Measurements from ENCODE around the gene MAP3K2.

MAP3K2 gene

DNA sequence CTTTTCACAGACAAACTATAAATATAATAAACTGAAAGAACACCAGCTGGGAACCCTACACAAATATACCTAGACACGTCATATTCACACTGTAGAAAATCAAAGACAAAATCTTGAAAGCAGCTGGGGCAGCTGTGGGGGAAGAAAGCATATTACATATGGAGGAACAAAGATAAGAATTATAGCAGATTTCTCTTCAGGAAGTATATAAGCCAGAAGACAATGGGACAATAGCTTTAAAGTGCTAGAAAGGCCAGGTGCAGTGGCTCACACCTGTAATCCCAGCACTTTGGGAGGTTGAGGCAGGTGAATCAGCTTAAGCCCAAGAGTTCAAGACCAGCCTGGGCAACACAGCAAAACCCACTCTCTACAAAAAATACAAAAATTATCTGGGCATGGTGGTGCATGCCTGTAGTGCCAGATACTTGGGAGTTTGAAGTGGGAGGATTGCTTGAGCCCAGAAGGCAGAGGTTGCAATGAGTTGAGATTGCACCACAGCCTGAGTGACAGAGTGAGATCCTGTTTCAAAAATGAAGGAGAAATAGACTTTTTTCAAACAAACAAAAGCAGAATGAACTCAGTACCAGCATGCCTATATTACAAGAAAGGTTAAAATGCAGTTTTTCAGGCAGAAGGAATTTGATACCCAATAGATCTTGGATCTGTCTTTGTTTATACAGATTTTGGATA lies 67.0 kb downstream of the MAP3K2 start:
- no peak for DNase-seq (ENCODE audit: extremely low read depth, insufficient read length)
- Histone ChIP-seq H3K27me3 (replicated peaks; ENCODE audit: control insufficient read depth, insufficient read depth, low read length) (no peaks in the 10 kb centered on the region), H3K36me3 (ENCODE audit: control insufficient read depth, insufficient read depth, low read length) (peaks cover 4% of the 10 kb centered on the region), H3K4me3 (replicated peaks; ENCODE audit: low read depth, low read length) (no peak overlapping the region)
- TF ChIP-seq, protein P1, sequence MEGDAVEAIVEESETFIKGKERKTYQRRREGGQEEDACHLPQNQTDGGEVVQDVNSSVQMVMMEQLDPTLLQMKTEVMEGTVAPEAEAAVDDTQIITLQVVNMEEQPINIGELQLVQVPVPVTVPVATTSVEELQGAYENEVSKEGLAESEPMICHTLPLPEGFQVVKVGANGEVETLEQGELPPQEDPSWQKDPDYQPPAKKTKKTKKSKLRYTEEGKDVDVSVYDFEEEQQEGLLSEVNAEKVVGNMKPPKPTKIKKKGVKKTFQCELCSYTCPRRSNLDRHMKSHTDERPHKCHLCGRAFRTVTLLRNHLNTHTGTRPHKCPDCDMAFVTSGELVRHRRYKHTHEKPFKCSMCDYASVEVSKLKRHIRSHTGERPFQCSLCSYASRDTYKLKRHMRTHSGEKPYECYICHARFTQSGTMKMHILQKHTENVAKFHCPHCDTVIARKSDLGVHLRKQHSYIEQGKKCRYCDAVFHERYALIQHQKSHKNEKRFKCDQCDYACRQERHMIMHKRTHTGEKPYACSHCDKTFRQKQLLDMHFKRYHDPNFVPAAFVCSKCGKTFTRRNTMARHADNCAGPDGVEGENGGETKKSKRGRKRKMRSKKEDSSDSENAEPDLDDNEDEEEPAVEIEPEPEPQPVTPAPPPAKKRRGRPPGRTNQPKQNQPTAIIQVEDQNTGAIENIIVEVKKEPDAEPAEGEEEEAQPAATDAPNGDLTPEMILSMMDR (IDR thresholded peaks at IDR 0.05; ENCODE audit: insufficient read depth, low read length, poor library complexity, severe bottlenecking): no peak

DNA sequence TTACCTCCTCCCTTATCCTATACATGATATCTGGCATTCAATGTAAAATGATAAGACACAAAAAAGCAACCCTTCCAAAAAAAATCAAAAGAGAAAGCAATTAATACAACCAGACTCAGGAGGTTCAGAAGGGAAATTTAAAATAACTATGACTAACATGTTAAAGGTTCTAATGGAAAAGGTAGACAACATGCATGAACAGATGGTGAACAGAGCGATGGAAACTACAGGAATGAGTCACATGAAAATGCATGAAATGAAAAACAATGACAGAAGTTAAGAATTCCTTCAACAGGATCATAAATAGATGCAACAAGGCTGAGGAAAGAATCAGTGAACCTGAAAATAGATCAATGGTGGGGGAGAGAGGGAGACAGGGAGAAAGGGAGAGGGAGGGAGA lies 67.7 kb downstream of the MAP3K2 start:
- TF ChIP-seq, protein P1 (IDR thresholded peaks at IDR 0.05; ENCODE audit: insufficient read depth, low read length, poor library complexity, severe bottlenecking): no peak
- DNase-seq (ENCODE audit: extremely low read depth, insufficient read length): no peak
- no peaks in the 10 kb centered on the region for H3K27me3 ChIP-seq (replicated peaks; ENCODE audit: control insufficient read depth, insufficient read depth, low read length)
- no peak overlapping the region for H3K4me3 ChIP-seq (replicated peaks; ENCODE audit: low read depth, low read length)
- H3K36me3 ChIP-seq (ENCODE audit: control insufficient read depth, insufficient read depth, low read length): peaks cover 4% of the 10 kb centered on the region

DNA sequence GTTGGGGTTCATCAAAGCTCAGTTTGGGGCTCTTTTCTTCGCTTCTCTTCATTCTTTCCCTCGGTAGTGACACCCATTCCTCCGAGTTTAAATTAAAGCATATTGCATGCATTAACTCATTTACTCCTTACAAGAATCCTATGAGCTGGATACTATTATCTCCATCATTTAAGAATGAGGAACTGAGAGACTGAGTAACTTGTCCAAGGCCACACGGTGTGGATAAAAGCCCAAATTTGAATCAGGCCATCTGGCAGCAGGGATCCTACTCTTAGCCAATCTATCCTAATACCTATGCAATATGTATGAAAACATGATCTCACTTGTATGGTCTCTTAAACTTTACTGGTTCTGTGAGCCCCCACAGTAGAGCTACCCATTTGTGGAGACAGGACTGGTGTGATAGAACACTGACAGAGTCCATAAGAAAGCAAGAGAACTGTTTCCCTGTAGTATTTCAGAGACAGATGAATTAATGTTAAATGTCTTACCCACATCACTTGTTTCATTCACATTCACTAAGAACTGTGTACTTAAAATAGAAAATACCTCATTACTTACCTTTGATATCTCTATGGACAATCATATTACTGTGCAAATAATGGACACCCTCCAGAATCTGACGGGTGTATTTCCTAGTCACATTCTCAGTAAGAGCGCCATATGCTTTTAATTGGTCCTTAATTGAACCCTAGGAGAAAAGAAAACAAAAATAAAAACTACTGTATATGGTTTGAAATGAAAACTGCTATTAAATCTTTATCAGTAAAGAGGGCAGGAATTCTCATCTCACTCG lies 73.4 kb downstream of the MAP3K2 start:
- Histone ChIP-seq H3K36me3 (ENCODE audit: control insufficient read depth, insufficient read depth, low read length) (peaks cover 5% of the 10 kb centered on the region), H3K27me3 (replicated peaks; ENCODE audit: control insufficient read depth, insufficient read depth, low read length) (no peaks in the 10 kb centered on the region), H3K4me3 (replicated peaks; ENCODE audit: low read depth, low read length) (no peak overlapping the region)
- no peak for DNase-seq (ENCODE audit: extremely low read depth, insufficient read length)
- TF ChIP-seq, protein P1 (IDR thresholded peaks at IDR 0.05; ENCODE audit: insufficient read depth, low read length, poor library complexity, severe bottlenecking): no peak

DNA sequence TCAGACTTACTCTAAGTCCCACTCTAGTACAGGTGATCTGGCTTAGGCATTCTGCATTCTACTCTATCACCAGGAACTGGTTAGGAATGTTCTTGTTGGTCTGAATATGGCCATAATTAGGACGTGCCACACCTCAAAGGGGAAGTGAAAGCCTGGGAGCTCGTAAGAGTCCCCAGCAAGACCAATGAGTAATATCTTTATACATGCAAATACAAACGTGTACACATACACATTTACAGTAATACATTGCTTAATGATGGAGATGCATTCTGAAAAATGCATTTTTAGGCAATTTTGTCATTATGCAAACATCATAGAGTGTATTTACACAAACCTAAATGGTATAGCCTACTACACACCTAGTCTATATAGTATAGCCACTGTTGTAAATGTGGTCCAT lies 74.4 kb downstream of the MAP3K2 start:
- TF ChIP-seq, protein P1 (IDR thresholded peaks at IDR 0.05; ENCODE audit: insufficient read depth, low read length, poor library complexity, severe bottlenecking): no peak
- Histone ChIP-seq H3K36me3 (ENCODE audit: control insufficient read depth, insufficient read depth, low read length) (peaks cover 3% of the 10 kb centered on the region), H3K4me3 (replicated peaks; ENCODE audit: low read depth, low read length) (no peak overlapping the region), H3K27me3 (replicated peaks; ENCODE audit: control insufficient read depth, insufficient read depth, low read length) (no peaks in the 10 kb centered on the region)
- peak; percentile 36 for DNase-seq (ENCODE audit: extremely low read depth, insufficient read length)

DNA sequence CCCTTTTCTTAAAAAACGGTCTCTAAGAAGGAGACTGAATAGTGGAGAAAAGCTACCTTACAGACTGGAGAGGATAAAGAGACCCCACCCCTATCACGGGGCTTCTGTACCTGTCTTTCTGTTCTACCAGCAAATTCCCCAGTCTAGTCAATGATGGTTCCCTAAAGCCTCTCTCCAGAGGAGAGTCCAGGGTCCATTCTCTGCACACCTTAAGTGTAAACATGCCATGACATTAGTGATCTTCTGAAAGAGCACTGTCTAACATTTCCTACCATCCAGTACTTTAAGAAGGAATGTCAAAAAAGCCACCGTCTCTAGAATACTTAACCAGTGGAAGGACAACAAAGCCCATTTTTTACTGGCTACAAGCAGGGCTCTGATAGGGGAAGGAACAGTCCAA lies 76.8 kb downstream of the MAP3K2 start:
- Histone ChIP-seq H3K36me3 (ENCODE audit: control insufficient read depth, insufficient read depth, low read length) (peaks cover 6% of the 10 kb centered on the region), H3K27me3 (replicated peaks; ENCODE audit: control insufficient read depth, insufficient read depth, low read length) (no peaks in the 10 kb centered on the region), H3K4me3 (replicated peaks; ENCODE audit: low read depth, low read length) (no peak overlapping the region)
- DNase-seq (ENCODE audit: extremely low read depth, insufficient read length): no peak
- TF ChIP-seq, protein P1 (IDR thresholded peaks at IDR 0.05; ENCODE audit: insufficient read depth, low read length, poor library complexity, severe bottlenecking): no peak

Measured in GM06990 (cell line).